GM23248 (cell line): ENCODE measurements around the gene IL31. TPM values are rescaled to one million over a fixed set of nuclear protein-coding genes. Genes with fewer than 3 reads are reported as not detected.

ENCODE experiments used
- DNase-seq: peaks from one replicate; pipeline ENCODE4 v3.0.0-alpha.2; 2015
- H2AFZ ChIP-seq: fragments of 200-600 bp; sonication (generic); 2 replicates; pipeline ENCODE4 v1.6.1; 2016; ENCODE audit warnings: antibody characterized with exemption
- H3F3A ChIP-seq: fragments of 200-600 bp; sonication (generic); 2 replicates; pipeline ENCODE4 v1.6.1; 2016; ENCODE audit warnings: mild to moderate bottlenecking, antibody characterized with exemption, mixed run types; ENCODE audit not compliant: insufficient read depth
- H3K27ac ChIP-seq: fragments of 200-600 bp; sonication (generic); 2 replicates; pipeline ENCODE4 v1.5.1; 2016; ENCODE audit warnings: mild to moderate bottlenecking
- H3K27me3 ChIP-seq: fragments of 200-600 bp; sonication (generic); replicated peaks from 2 replicates; pipeline ENCODE4 v1.6.1; 2016; ENCODE audit warnings: mild to moderate bottlenecking; ENCODE audit not compliant: insufficient read depth
- H3K36me3 ChIP-seq: fragments of 200-600 bp; sonication (generic); 2 replicates; pipeline ENCODE4 v1.6.1; 2016; ENCODE audit warnings: low read depth, mild to moderate bottlenecking
- H3K4me1 ChIP-seq: fragments of 200-600 bp; sonication (generic); 2 replicates; pipeline ENCODE4 v1.6.1; 2016; ENCODE audit warnings: mild to moderate bottlenecking; ENCODE audit not compliant: insufficient read depth
- H3K4me2 ChIP-seq: fragments of 200-600 bp; sonication (generic); one replicate; pipeline ENCODE4 v1.6.1; 2016; ENCODE audit warnings: mild to moderate bottlenecking; ENCODE audit not compliant: unreplicated experiment
- H3K4me3 ChIP-seq: fragments of 200-600 bp; sonication (generic); 2 replicates; pipeline ENCODE4 v1.5.1; 2016; ENCODE audit warnings: mild to moderate bottlenecking
- H3K79me2 ChIP-seq: fragments of 200-600 bp; sonication (generic); 2 replicates; pipeline ENCODE4 v1.6.1; 2016; ENCODE audit warnings: mild to moderate bottlenecking; ENCODE audit not compliant: insufficient read depth
- H3K9ac ChIP-seq: fragments of 200-600 bp; sonication (generic); 2 replicates; pipeline ENCODE4 v1.6.1; 2016; ENCODE audit warnings: mild to moderate bottlenecking
- H3K9me2 ChIP-seq: fragments of 200-600 bp; sonication (generic); 2 replicates; pipeline ENCODE4 v1.6.1; 2016; ENCODE audit warnings: mixed run types, mild to moderate bottlenecking, moderate library complexity; ENCODE audit not compliant: insufficient read depth
- H3K9me3 ChIP-seq: fragments of 200-600 bp; sonication (generic); one replicate; pipeline ENCODE4 v1.6.1; 2017; ENCODE audit warnings: low read depth
- H4K20me1 ChIP-seq: fragments of 200-600 bp; sonication (generic); 2 replicates; pipeline ENCODE4 v1.6.0; 2016; ENCODE audit not compliant: insufficient read depth
- EZH2 ChIP-seq: fragments of 200-600 bp; sonication (generic); IDR thresholded peaks from 2 replicates; pipeline ENCODE4 v1.6.1; 2018; ENCODE audit warnings: antibody characterized with exemption, mild to moderate bottlenecking; ENCODE audit not compliant: insufficient read depth, poor library complexity, severe bottlenecking
- EZH2phosphoT487 ChIP-seq: fragments of 200-600 bp; sonication (generic); IDR thresholded peaks from 2 replicates; pipeline ENCODE4 v1.6.1; 2018; ENCODE audit warnings: antibody characterized with exemption, moderate library complexity, mild to moderate bottlenecking, low read depth; ENCODE audit not compliant: insufficient read depth
- WGBS, 2 experiments: methylation state at CpG; one replicate each; pipeline ENCODE4 v1.1.6; 2015 to 2017; ENCODE audit warnings: low lambda C conversion rate in 2 of 2, low coverage in 1 of 2; ENCODE audit errors: missing lambda C conversion rate in 2 of 2; 5-methylcytosine and 5-hydroxymethylcytosine counted together
- in situ Hi-C: fragments of 300-500 bp; cut with MboI; formaldehyde crosslinking; loops from 2 replicates; pipeline ENCODE4 v1.15.0; 2020
- polyA plus RNA-seq: library from polyadenylated mRNA; unstranded; fragments of >200 nt; fragmentation: Nextera tagmentation; extraction: Ambion mirVana; gene quantifications from 2 replicates; pipeline ENCODE4 v1.2.1, GENCODE V29; 2016
- total RNA-seq: library from RNA; depleted of rRNA; stranded (reverse); fragments of >200 nt; shearing (Covaris generic); gene quantifications from 2 replicates; pipeline ENCODE4 v1.2.3, GENCODE V29; 2014

IL31 gene
- total and polyA plus RNA-seq, 2 experiments from 2014 or later: not detected

- Histone ChIP-seq H2AFZ (no peak overlapping the region), H3F3A (no peaks in the 10 kb centered on the region), H3K27ac (no peak overlapping the region), H3K9me3 (no peaks in the 10 kb centered on the region), H3K9me2 (no peaks in the 10 kb centered on the region), H3K4me3 (no peak overlapping the region), H4K20me1 (no peaks in the 10 kb centered on the region), H3K9ac (no peak overlapping the region), H3K36me3 (peaks cover 7% of the 10 kb centered on the region; the same call in 1 of the 2 replicates), H3K27me3 (no peaks in the 10 kb centered on the region), H3K79me2 (peaks cover 30% of the 10 kb centered on the region), H3K4me1 (peaks cover 4% of the 10 kb centered on the region; the same call in 1 of the 2 replicates), H3K4me2 (no peak overlapping the region)
- no peak for DNase-seq
- 87 to 90% methylated on average over 5 of the region's 5 CpGs for WGBS, 2 experiments
- TF ChIP-seq EZH2phosphoT487 (no peak), EZH2 (no peak)
- in situ Hi-C loops: no loop called here
Observed at GRCh38 chr12:122128481-122128880, 45.5 kb downstream of the IL31 start.

DNA sequence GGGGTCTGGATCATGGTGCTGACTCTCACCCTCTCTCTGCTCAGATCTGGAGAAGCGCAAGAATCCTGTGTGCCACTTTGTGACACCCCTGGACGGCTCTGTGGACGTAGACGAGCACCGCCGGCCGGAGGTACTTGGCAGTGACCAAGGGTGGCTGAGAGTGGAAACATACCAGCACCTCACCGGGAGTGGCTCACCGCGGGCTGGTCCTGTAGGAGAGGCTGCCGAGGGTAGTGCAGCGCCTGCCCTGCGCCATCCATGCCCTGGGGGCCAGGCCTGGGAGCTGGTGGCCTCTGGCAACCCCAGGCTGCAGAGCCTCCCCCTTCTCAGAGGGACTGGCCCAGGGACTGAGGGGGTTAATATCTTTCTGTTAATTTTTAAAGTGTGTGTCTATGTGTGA lies 46.2 kb downstream of the IL31 start:
- in situ Hi-C loops: no loop called here
- WGBS, 2 experiments: 86 to 92% methylated on average over 12 to 13 of the region's 13 CpGs
- H2AFZ ChIP-seq: no peak overlapping the region

DNA sequence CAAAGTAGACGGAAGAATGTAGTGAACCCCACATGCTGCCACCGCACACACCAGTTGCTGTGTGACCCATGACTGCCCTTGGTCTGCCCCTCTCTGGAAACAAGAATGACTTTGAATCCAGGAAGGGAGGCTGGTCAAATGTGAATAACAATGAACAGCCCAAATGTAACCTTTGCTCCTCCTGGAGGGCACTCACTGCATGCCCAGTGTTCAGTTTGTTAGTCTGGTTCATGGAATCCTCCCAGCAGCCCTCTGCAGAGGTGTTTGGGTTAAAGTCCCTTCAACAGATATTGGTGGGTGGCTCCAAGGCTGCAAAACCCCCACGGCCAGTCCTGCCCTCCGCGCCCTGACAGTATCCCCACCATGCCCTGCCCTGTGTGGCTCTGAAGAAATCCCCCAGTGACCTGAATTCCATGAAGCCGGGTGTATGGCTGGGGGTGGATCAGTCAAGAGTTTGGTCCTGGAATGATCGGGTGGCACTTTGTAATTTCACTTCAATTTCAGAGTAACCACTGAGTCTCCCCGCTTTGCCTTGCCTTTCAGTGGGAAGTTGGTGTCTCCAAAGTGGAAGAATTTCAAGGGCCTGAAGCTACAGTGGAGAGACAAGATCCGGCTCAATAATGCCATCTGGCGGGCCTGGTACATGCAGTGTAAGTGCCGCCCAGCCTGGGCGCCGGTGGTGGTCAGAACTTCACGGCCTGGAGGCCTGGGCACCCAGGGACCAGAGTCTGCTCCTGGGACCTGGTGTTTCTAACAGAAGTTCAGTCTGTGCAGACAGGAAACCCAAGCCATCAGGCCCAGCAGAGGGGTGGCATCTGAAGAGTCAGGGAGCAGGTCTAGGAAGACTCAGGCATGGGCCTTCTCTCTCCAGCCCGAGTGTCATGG lies 47.1 kb downstream of the IL31 start:
- no peaks in the 10 kb centered on the region for H4K20me1 ChIP-seq
- 86% methylated on average over 15 of the region's 15 CpGs for WGBS, 2 experiments
- no peak overlapping the region for H3K27ac ChIP-seq
- no peaks in the 10 kb centered on the region for H3K36me3 ChIP-seq
- no peaks in the 10 kb centered on the region for H3K27me3 ChIP-seq
- H3F3A ChIP-seq: no peaks in the 10 kb centered on the region
- peaks cover 42% of the 10 kb centered on the region for H3K79me2 ChIP-seq
- H3K4me3 ChIP-seq: no peak overlapping the region
- H2AFZ ChIP-seq: no peak overlapping the region
- TF ChIP-seq EZH2: no peak
- TF ChIP-seq EZH2phosphoT487: no peak
- H3K9me2 ChIP-seq: no peaks in the 10 kb centered on the region
- H3K4me1 ChIP-seq: peaks cover 4% of the 10 kb centered on the region; the same call in 1 of the 2 replicates
- DNase-seq: no peak
- no peak overlapping the region for H3K4me2 ChIP-seq
- in situ Hi-C loops: no loop called here
- no peaks in the 10 kb centered on the region for H3K9me3 ChIP-seq
- H3K9ac ChIP-seq: no peak overlapping the region

More for the DNA sequence above, 46.2 kb downstream of the IL31 start:
- Histone ChIP-seq H3K4me2 (no peak overlapping the region), H3K4me3 (no peak overlapping the region), H3K4me1 (peaks cover 4% of the 10 kb centered on the region; the same call in 1 of the 2 replicates), H3K9ac (no peak overlapping the region), H3K9me2 (no peaks in the 10 kb centered on the region), H3K79me2 (peaks cover 34% of the 10 kb centered on the region), H3K36me3 (peaks cover 5% of the 10 kb centered on the region; the same call in 1 of the 2 replicates), H3K27me3 (no peaks in the 10 kb centered on the region), H3K27ac (no peak overlapping the region), H3F3A (no peaks in the 10 kb centered on the region), H3K9me3 (no peaks in the 10 kb centered on the region), H4K20me1 (no peaks in the 10 kb centered on the region)
- no peak for TF ChIP-seq EZH2
- TF ChIP-seq EZH2phosphoT487: no peak
- DNase-seq: no peak

DNA sequence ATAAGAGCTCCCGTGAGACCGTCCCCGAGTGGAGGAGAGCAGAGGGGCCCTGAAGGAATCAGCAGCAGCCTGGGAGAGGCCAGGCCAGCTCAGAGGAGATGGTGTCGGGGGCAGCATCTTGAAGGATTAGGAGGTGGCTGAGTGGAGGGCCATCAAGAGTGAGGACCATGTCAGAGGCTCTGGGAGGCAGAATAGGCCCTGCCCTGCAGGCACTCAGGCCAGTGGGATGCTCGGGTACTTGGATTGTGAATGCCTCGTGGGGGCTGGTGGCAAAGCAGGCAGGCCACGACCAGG lies 47.7 kb downstream of the IL31 start:
- Histone ChIP-seq H3K79me2 (peaks cover 47% of the 10 kb centered on the region), H3K9me2 (no peaks in the 10 kb centered on the region), H3F3A (no peaks in the 10 kb centered on the region), H3K4me3 (no peak overlapping the region), H3K27me3 (no peaks in the 10 kb centered on the region), H3K27ac (no peak overlapping the region), H3K4me1 (peaks cover 4% of the 10 kb centered on the region; the same call in 1 of the 2 replicates), H3K9ac (no peak overlapping the region), H4K20me1 (no peaks in the 10 kb centered on the region), H3K9me3 (no peaks in the 10 kb centered on the region), H3K4me2 (no peak overlapping the region), H2AFZ (no peak overlapping the region), H3K36me3 (no peaks in the 10 kb centered on the region)
- in situ Hi-C loops: no loop called here
- 86 to 92% methylated on average over 7 of the region's 7 CpGs for WGBS, 2 experiments
- no peak for DNase-seq
- no peak for TF ChIP-seq EZH2phosphoT487
- no peak for TF ChIP-seq EZH2
